ENCODE results near the gene SRRT.
"Not testable (repeated sequence)": the region's sequence is repeated elsewhere in the genome, so short reads cannot be mapped to it uniquely, and the experiment has no call there.

SRRT gene

GRCh38 chr7:100874577-100875355 lies at the start of gene SRRT:
SRRT (plus strand) TSS chr7:100875103; CDS start chr7:100875591, 488 bp downstream.
- peak; percentile 96 for DNase-seq

GRCh38 chr7:100825215-100825671 lies 49.7 kb upstream of the SRRT start:
- DNase-seq, result no peak

- no peak for DNase-seq
Measured at GRCh38 chr7:100825751-100826513, 49.0 kb upstream of the SRRT start.

GRCh38 chr7:100826514-100827329 lies 48.2 kb upstream of the SRRT start:
- DNase-seq, result no peak

GRCh38 chr7:100827330-100828226 lies 47.3 kb upstream of the SRRT start, which contains the start of gene EPHB4:
EPHB4 (minus strand) TSS chr7:100827523; CDS start chr7:100827030, 493 bp downstream.
- DNase-seq, result no peak

GRCh38 chr7:100829150-100829716 lies 45.7 kb upstream of the SRRT start:
- DNase-seq, result no peak

GRCh38 chr7:100830396-100830795 lies 44.5 kb upstream of the SRRT start:
- no peak for DNase-seq

GRCh38 chr7:100832281-100832633 lies 42.6 kb upstream of the SRRT start:
- no peak for DNase-seq

GRCh38 chr7:100835903-100836811 lies 38.7 kb upstream of the SRRT start:
- DNase-seq, result no peak

GRCh38 chr7:100836812-100837098 lies 38.1 kb upstream of the SRRT start:
- DNase-seq, result no peak

- peak; percentile 49 for DNase-seq
Measured at GRCh38 chr7:100837099-100837836, 37.6 kb upstream of the SRRT start.

- no peak for DNase-seq
Measured at GRCh38 chr7:100839361-100839760, 35.5 kb upstream of the SRRT start.

- DNase-seq, result no peak
Measured at GRCh38 chr7:100840470-100841100, 34.3 kb upstream of the SRRT start.

GRCh38 chr7:100847360-100847759 lies 27.5 kb upstream of the SRRT start:
- DNase-seq, result no peak

GRCh38 chr7:100852048-100852872 lies 22.6 kb upstream of the SRRT start, which contains the start of gene SLC12A9:
SLC12A9 (plus strand) TSS chr7:100852713; CDS start chr7:100854198, 1,485 bp downstream.
- DNase-seq, result peak; percentile 73

- DNase-seq, result no peak
Measured at GRCh38 chr7:100854146-100854895, 20.6 kb upstream of the SRRT start.

GRCh38 chr7:100854899-100855298 lies 20.0 kb upstream of the SRRT start:
- not testable (repeated sequence) for DNase-seq

GRCh38 chr7:100855515-100855914 lies 19.4 kb upstream of the SRRT start:
- DNase-seq, result no peak
